A673 (cell line): ENCODE results near the gene CNPY3.

Experiments used
- EZH2 ChIP-seq: fragments of 200-600 bp; sonication (generic); IDR thresholded peaks from 2 replicates; pipeline ENCODE4 v1.6.1; 2017; ENCODE audit warnings: borderline replicate concordance, low read depth, mild to moderate bottlenecking, mixed read lengths, antibody characterized with exemption, low read length; ENCODE audit not compliant: poor library complexity, severe bottlenecking
- TF ChIP-seq, protein P1 (sequence below): fragments of 300-800, 200-600 bp; sonication (generic); conservative IDR thresholded peaks from 2 replicates; pipeline ENCODE4 v1.5.1; 2017; ENCODE audit warnings: low read depth, mild to moderate bottlenecking, antibody characterized with exemption, low read length, moderate library complexity, mixed read lengths

DNA sequence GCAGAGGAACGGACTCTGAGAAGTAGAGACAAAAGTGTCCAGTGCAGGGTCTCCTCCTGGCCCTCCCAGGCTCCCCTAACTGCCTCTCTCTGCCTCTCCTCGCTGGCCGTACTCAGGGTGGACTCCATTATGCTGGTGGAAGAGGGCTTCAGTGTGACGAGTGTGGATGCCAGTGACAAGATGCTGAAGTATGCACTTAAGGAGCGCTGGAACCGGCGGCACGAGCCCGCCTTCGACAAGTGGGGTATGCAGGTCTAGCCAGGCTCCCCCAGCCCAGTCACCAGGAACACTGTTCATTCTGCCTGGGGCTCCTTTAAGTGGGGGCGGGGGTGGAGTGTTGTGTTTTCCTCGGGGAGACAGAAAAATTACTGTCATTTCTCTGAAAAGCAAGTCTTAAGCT lies 32.8 kb downstream of the CNPY3 start:
- TF ChIP-seq, protein P1, sequence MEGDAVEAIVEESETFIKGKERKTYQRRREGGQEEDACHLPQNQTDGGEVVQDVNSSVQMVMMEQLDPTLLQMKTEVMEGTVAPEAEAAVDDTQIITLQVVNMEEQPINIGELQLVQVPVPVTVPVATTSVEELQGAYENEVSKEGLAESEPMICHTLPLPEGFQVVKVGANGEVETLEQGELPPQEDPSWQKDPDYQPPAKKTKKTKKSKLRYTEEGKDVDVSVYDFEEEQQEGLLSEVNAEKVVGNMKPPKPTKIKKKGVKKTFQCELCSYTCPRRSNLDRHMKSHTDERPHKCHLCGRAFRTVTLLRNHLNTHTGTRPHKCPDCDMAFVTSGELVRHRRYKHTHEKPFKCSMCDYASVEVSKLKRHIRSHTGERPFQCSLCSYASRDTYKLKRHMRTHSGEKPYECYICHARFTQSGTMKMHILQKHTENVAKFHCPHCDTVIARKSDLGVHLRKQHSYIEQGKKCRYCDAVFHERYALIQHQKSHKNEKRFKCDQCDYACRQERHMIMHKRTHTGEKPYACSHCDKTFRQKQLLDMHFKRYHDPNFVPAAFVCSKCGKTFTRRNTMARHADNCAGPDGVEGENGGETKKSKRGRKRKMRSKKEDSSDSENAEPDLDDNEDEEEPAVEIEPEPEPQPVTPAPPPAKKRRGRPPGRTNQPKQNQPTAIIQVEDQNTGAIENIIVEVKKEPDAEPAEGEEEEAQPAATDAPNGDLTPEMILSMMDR: no peak
- no peak for TF ChIP-seq EZH2
